GM12892 (cell line): ENCODE data around the gene RFTN1.

ENCODE experiments used
- POLR2A ChIP-seq: IDR thresholded peaks from 2 replicates; pipeline ENCODE4 v1.6.1; 2011; ENCODE audit warnings: low read depth, low read length, control low read depth
- POLR2AphosphoS5 ChIP-seq: IDR thresholded peaks from 2 replicates; pipeline ENCODE4 v1.6.1; 2011; ENCODE audit warnings: low read depth, low read length, control low read depth
- TAF1 ChIP-seq: IDR thresholded peaks from 2 replicates; pipeline ENCODE4 v1.6.1; 2011; ENCODE audit warnings: low read depth, mild to moderate bottlenecking, control low read depth, low read length, borderline replicate concordance

DNA sequence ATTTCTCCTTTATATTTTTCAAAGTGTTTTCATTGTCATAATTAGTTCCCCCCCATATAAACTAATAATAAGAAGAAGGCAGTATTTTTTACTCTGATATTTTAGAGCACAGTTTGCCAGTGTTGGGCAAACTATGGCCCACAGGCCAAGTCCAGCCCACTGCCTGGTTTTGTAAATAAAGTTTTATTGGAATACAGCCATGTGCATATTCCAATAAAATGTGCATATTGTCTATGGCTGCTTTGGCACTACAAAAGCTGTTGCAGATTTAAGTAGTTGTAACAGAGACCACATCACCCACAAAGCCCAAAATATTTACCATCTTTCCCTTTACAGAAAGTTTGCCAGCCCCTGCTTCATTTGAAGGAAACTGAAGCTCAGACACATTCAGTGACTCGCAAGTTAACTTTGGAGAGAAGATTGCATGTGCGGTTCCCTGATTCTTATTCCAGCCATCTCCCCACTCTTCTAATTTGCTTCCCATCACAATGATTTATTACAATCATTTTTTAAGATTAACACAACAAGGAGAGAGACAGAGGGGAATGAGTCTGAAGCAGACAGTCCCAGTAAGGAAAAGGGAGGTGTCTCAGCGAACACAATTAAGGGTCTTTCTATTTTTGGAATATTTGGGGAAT lies 48.9 kb downstream of the RFTN1 start:
- TF ChIP-seq POLR2AphosphoS5, result no peak
- no peak for TF ChIP-seq TAF1
- TF ChIP-seq POLR2A, result no peak
